ENCODE results near the gene KCNC1. TPM values are rescaled to one million over a fixed set of nuclear protein-coding genes. Genes with fewer than 3 reads are reported as not detected.
A peak's percentile ranks its signal among the peaks of the same experiment; 100 is the strongest.

Gene KCNC1
- total RNA-seq, 1 experiment from 2014 or later = 0.20 TPM

GRCh38 chr11:17799147-17799546, 64.6 kb downstream of the KCNC1 start (continued):
- TF ChIP-seq CDX4 (CRISPR knock-in tag; IDR thresholded peaks at IDR 0.05; ENCODE audit: borderline replicate concordance) = no peak

- DNase-seq (ENCODE audit: low spot score) (no peak), ATAC-seq (peak; percentile 96)
- Mint-ChIP-seq H3K4me3 (peak overlapping the region; percentile 35; the same call in 1 of the 2 replicates), H3K9me3 (peaks cover 9% of the 10 kb centered on the region), H3K36me3 (no peaks in the 10 kb centered on the region; the same call in 1 of the 2 replicates), H3K4me1 (peaks cover 24% of the 10 kb centered on the region), H3K27me3 (ENCODE audit: low read depth) (no peaks in the 10 kb centered on the region; the same call in none of the 2 replicates), H3K27ac (no peak overlapping the region; the same call in 1 of the 2 replicates)
- no peak for TF ChIP-seq GTF2I (CRISPR knock-in tag; conservative IDR thresholded peaks at IDR 0.05)
- no peak for TF ChIP-seq MYBL2 (CRISPR knock-in tag; IDR thresholded peaks at IDR 0.05)
- POLR2A ChIA-PET = interaction anchor here (0.6 kb wide), 1 partner anchor 46 kb away, joined by 9 read pairs; no protein-coding TSS in a partner anchor
- CTCF ChIA-PET = interaction anchor here (0.6 to 3.0 kb wide), 13 partner anchors 10 to 178 kb away, joined by 3 to 29 read pairs (median 4); partner anchors contain the start of gene KCNC1
Observed at GRCh38 chr11:17801166-17801565, 66.6 kb downstream of the KCNC1 start.

- peaks cover 24% of the 10 kb centered on the region for H3K4me1 Mint-ChIP-seq
- no peak overlapping the region for H3K27ac Mint-ChIP-seq
- H3K4me3 Mint-ChIP-seq = no peak overlapping the region
- H3K27me3 Mint-ChIP-seq (ENCODE audit: low read depth) = no peaks in the 10 kb centered on the region; the same call in none of the 2 replicates
- ChIA-PET CTCF (interaction anchor here (0.8 to 3.0 kb wide), 7 partner anchors 25 to 176 kb away, joined by 3 to 29 read pairs (median 5); no protein-coding TSS in a partner anchor), POLR2A (no interaction called here)
- ATAC-seq (no peak), DNase-seq (ENCODE audit: low spot score) (no peak)
- no peaks in the 10 kb centered on the region; the same call in 1 of the 2 replicates for H3K36me3 Mint-ChIP-seq
- TF ChIP-seq ZNF425 (CRISPR knock-in tag; conservative IDR thresholded peaks at IDR 0.05) = no peak
- TF ChIP-seq GRHL2 (CRISPR knock-in tag; IDR thresholded peaks at IDR 0.05; ENCODE audit: insufficient replicate concordance, severe bottlenecking) = no peak
- TF ChIP-seq MLX (CRISPR knock-in tag; IDR thresholded peaks at IDR 0.05) = no peak
- TF ChIP-seq CBFB (CRISPR knock-in tag; IDR thresholded peaks at IDR 0.05; ENCODE audit: low read depth) = no peak
- TF ChIP-seq HMGXB4 (CRISPR knock-in tag; IDR thresholded peaks at IDR 0.05) = no peak
- no peak for TF ChIP-seq CDX4 (CRISPR knock-in tag; IDR thresholded peaks at IDR 0.05; ENCODE audit: borderline replicate concordance)
- no peak for TF ChIP-seq MAX (CRISPR knock-in tag; IDR thresholded peaks at IDR 0.05)
- TF ChIP-seq SMAD3 (CRISPR knock-in tag; IDR thresholded peaks at IDR 0.05; ENCODE audit: borderline replicate concordance) = no peak
- no peak for TF ChIP-seq NFATC4 (CRISPR knock-in tag; IDR thresholded peaks at IDR 0.05)
- H3K9me3 Mint-ChIP-seq = peaks cover 9% of the 10 kb centered on the region
Observed at GRCh38 chr11:17802491-17802890, 67.9 kb downstream of the KCNC1 start.

- CTCF ChIA-PET = interaction anchor here (3.0 kb wide), 1 partner anchor 37 kb away, joined by 29 read pairs; no protein-coding TSS in a partner anchor
- Mint-ChIP-seq H3K9me3 (peaks cover 9% of the 10 kb centered on the region), H3K36me3 (no peaks in the 10 kb centered on the region; the same call in 1 of the 2 replicates), H3K4me1 (peaks cover 24% of the 10 kb centered on the region), H3K4me3 (no peak overlapping the region), H3K27ac (no peak overlapping the region; the same call in 1 of the 2 replicates), H3K27me3 (ENCODE audit: low read depth) (no peaks in the 10 kb centered on the region; the same call in none of the 2 replicates)
- no peak for DNase-seq (ENCODE audit: low spot score)
- POLR2A ChIA-PET = no interaction called here
- no peak for TF ChIP-seq AR (CRISPR knock-in tag; IDR thresholded peaks at IDR 0.05)
- no peak for ATAC-seq
Observed at GRCh38 chr11:17803754-17804334, 69.3 kb downstream of the KCNC1 start.
